ENCODE measurements around the gene PHF23. TPM values are rescaled to one million over a fixed set of nuclear protein-coding genes. Genes with fewer than 3 reads are reported as not detected.
A peak's percentile ranks its signal among the peaks of the same experiment; 100 is the strongest.

Gene PHF23
- total RNA-seq, 4 donors from 2014 or later, result 19.8 to 39.5 (median 35.8) TPM

- Histone ChIP-seq H3K4me1 (peaks cover 16 to 23% of the 10 kb centered on the region in 2 donors), H3K9me3 (no peaks in the 10 kb centered on the region), H3K27me3 (no peaks in the 10 kb centered on the region), H3K27ac (no peak overlapping the region), H3K4me3 (replicated peaks in 1 of 3) (peak overlapping the region in 1 of 3 donors; percentile 27), H3K36me3 (no peaks in the 10 kb centered on the region)
- 75 to 79% methylated on average over 5 to 6 of the region's 6 CpGs for WGBS, 2 donors
- intact Hi-C loops (cut with DNase I), result no loop called here
- TF ChIP-seq CTCF (IDR thresholded peaks at IDR 0.05) (no peak), POLR2A (IDR thresholded peaks at IDR 0.05) (no peak)
- DNase-seq, result no peak
These were observed 43.6 kb upstream of the PHF23 start for GRCh38 chr17:7282752-7283321.

- no peak for TF ChIP-seq CTCF (IDR thresholded peaks at IDR 0.05)
- TF ChIP-seq POLR2A (IDR thresholded peaks at IDR 0.05), result no peak
- Histone ChIP-seq H3K4me1 (peaks cover 16 to 23% of the 10 kb centered on the region in 2 donors), H3K36me3 (no peaks in the 10 kb centered on the region), H3K27me3 (no peaks in the 10 kb centered on the region), H3K9me3 (no peaks in the 10 kb centered on the region), H3K4me3 (replicated peaks in 1 of 3) (peak overlapping the region in 2 of 3 donors; percentile 12 to 27), H3K27ac (peak overlapping the region; percentile 75 to 84 (median 81))
- peak; percentile 65 to 78 for DNase-seq
- intact Hi-C loops (cut with DNase I), result loop anchor here (2.0 kb wide), 1 partner anchor 15 kb away; no protein-coding TSS in a partner anchor
- 5 to 8% methylated on average over 10 to 24 of the region's 43 CpGs for WGBS, 2 donors
These were observed 42.9 kb upstream of the PHF23 start for GRCh38 chr17:7281953-7282751.

GRCh38 chr17:7281074-7281952, 42.1 kb upstream of the PHF23 start, which contains the start of gene SLC2A4:
Gene SLC2A4, plus strand, starts transcription at chr17:7281718. Its CDS starts 217 bp downstream, at chr17:7281935.
- Histone ChIP-seq H3K36me3 (no peaks in the 10 kb centered on the region), H3K4me1 (peaks cover 16 to 23% of the 10 kb centered on the region in 2 donors), H3K9me3 (no peaks in the 10 kb centered on the region), H3K4me3 (replicated peaks in 1 of 3) (peak within 1 kb of the TSS in 2 of 3 donors; percentile 12 to 27), H3K27ac (peak within 1 kb of the TSS; percentile 75 to 84 (median 81)), H3K27me3 (no peaks in the 10 kb centered on the region)
- DNase-seq, result peak; percentile 94 to 96
- TF ChIP-seq CTCF (IDR thresholded peaks at IDR 0.05) (no peak), POLR2A (IDR thresholded peaks at IDR 0.05) (no peak)
- WGBS, 2 donors, result 0 to 1% methylated on average over 25 to 33 of the region's 71 CpGs
- intact Hi-C loops (cut with DNase I), result loop anchor here (2.0 kb wide), 1 partner anchor 15 kb away; no protein-coding TSS in a partner anchor

GRCh38 chr17:7280519-7281073, 41.3 kb upstream of the PHF23 start:
- WGBS, 2 donors, result 1 to 2% methylated on average over 14 to 29 of the region's 29 CpGs
- DNase-seq, result peak; percentile 82 to 83
- peak overlapping the region in 1 of 3 donors; percentile 27 for H3K4me3 ChIP-seq (replicated peaks in 1 of 3)
- no peaks in the 10 kb centered on the region for H3K36me3 ChIP-seq
- H3K27me3 ChIP-seq, result no peaks in the 10 kb centered on the region
- peak overlapping the region; percentile 75 to 84 (median 81) for H3K27ac ChIP-seq
- H3K4me1 ChIP-seq, result peaks cover 16 to 23% of the 10 kb centered on the region in 2 donors
- no peaks in the 10 kb centered on the region for H3K9me3 ChIP-seq
- intact Hi-C loops (cut with DNase I), result loop anchor here (2.0 kb wide), 1 partner anchor 16 kb away; no protein-coding TSS in a partner anchor
- TF ChIP-seq CTCF (IDR thresholded peaks at IDR 0.05), result peak; percentile 73 to 99 (median 96)
- TF ChIP-seq POLR2A (IDR thresholded peaks at IDR 0.05), result no peak

All from thyroid gland (tissue), 4 donors.